Activated T-cell treated with anti-CD3 and anti-CD28 coated beads, Interleukin-2, amount 50 U/mL, for 1 hour (primary cell): ENCODE results near the gene CASS4.
"Not testable (repeated sequence)": the region's sequence is repeated elsewhere in the genome, so short reads cannot be mapped to it uniquely, and the experiment has no call there.

Experiments used
- DNase-seq: peaks from one replicate; pipeline ENCODE4 v3.0.0-alpha.2; 2020

Gene CASS4, protein sequence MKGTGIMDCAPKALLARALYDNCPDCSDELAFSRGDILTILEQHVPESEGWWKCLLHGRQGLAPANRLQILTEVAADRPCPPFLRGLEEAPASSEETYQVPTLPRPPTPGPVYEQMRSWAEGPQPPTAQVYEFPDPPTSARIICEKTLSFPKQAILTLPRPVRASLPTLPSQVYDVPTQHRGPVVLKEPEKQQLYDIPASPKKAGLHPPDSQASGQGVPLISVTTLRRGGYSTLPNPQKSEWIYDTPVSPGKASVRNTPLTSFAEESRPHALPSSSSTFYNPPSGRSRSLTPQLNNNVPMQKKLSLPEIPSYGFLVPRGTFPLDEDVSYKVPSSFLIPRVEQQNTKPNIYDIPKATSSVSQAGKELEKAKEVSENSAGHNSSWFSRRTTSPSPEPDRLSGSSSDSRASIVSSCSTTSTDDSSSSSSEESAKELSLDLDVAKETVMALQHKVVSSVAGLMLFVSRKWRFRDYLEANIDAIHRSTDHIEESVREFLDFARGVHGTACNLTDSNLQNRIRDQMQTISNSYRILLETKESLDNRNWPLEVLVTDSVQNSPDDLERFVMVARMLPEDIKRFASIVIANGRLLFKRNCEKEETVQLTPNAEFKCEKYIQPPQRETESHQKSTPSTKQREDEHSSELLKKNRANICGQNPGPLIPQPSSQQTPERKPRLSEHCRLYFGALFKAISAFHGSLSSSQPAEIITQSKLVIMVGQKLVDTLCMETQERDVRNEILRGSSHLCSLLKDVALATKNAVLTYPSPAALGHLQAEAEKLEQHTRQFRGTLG

GRCh38 chr20:56411759-56412472 is at the start of gene CASS4:
Gene CASS4 (plus strand): TSS chr20:56412260. CDS start chr20:56412459, 199 bp downstream.
- peak; percentile 51 for DNase-seq

DNA sequence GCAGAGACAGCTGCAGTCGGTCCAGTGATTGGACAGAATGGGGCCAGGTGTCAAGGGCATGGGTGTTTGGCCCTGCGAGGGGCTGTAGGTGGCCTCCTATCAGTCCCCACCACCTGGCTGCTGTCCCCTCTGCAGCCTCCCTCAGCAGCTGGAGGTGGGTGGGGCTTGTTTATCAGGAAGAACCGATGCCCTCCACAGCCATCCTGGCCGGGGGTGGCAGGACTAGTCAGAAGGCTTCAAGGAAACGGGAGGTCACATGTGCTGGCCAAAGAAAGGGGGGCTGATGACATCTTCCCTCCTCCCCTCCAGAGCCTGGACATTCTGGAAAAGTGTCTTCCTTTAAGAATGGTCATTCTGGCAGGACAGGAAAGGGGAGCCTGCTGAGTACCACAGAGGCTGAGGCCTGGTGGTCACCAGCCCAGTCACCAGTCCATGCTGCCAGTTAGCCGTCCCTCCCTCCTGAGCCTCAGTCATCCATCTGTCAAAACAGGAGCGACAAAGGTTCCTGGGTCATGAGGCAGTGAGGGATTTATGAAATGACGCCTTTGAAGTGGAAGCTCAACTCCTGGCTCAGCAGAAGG is 49.1 kb upstream of the CASS4 start:
- no peak for DNase-seq

DNA sequence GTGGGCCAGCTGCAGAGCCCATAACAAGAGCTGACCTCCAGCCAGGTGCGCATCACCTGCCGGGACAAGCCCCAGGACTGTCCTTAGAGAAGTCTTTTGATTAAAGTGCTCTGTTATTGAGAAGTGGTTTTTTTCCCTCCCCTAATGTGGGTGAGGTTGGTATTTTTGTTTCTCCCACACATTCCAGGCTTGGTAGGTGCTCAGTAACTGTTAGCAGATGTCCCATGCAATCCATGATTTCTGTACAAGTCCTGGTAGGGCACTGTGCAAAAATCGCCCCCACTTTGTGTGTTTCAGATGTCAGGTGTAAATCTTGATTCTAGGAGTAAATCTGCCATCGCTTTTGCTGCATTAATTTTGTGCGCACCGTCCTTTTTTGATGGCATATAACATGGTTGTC is 48.6 kb upstream of the CASS4 start:
- no peak for DNase-seq

GRCh38 chr20:56368351-56369134 is 43.5 kb upstream of the CASS4 start:
- DNase-seq: no peak

- DNase-seq: no peak
Measured at GRCh38 chr20:56369179-56369578, 42.9 kb upstream of the CASS4 start.

DNA sequence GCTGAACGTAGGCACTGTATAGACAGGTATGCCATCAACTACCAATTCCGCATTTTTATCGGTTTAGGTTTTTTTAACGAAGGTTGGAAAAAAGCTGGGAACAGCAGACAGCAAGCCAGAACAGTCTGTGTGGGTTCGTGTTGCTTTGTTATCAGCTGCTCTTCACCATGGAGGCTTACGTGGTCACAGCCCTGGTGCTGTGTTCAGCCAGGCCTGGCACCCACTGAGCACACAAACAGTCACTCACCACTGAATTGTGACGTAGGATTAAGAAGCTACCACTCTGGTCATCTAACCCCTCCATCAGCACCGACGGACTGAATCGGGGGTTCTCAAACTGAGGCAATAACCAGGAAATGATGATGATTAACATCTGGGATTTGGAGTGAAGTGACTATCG is 40.1 kb upstream of the CASS4 start:
- no peak for DNase-seq

- DNase-seq: no peak
Measured at GRCh38 chr20:56372850-56373249, 39.2 kb upstream of the CASS4 start.

DNA sequence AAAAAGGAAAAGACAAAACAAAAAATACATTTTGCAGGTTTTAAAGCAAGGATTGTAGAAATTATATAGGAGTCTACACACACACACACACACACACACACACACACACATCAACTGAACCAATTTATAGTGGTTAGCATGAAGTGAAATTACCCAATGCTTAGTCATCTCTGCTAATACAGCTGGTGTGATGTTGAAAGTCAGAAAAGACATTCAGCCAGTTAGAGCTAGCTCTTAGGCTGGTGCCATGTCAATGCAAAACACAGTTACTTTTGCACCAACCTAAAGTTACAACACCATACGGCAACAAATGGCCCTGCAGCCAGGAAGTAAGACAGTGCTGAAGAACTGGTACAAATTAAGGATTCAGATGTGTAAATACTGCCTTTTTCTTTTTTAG is 38.1 kb upstream of the CASS4 start:
- no peak for DNase-seq

- no peak for DNase-seq
Measured at GRCh38 chr20:56376331-56376730, 35.7 kb upstream of the CASS4 start.

GRCh38 chr20:56378386-56378785 is 33.7 kb upstream of the CASS4 start:
- no peak for DNase-seq

DNA sequence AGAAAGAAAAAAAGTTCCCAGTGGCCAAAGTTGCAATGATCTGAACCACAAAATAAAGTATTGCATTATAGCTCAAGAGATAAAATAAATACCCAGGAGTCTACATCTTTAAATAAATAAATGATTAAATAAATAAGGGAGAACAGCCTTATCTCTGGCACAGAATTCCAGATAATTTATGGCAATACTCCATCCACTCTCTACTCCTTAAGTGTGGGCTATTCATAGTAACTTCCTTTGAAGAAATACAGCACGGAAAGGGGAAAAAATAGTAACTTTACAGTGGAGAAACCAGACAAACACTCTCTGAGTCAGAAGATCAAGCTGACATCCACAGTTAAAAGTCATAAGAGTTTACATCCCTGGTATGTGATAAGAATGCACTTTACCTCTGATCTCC is 31.7 kb upstream of the CASS4 start:
- DNase-seq: no peak

DNA sequence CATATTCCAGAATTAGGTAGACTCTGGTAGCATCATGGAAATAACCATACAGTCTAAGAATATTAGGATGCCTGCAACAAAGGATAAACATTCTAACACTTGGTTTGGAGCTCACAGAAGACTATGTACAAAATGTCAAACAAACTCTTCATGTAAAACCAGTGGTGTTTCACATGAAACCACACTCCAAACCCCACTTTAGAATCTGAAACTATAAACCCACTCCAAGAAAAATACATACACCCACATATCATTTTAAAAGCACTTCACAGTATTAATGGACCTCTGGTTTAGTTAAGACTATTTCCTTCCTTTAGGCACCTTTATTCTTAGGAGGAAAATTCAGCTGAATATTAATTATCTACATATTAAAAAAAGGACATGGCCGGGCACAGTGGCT is 30.6 kb upstream of the CASS4 start:
- no peak for DNase-seq

- DNase-seq: no peak
Measured at GRCh38 chr20:56382696-56383095, 29.4 kb upstream of the CASS4 start.

GRCh38 chr20:56383334-56383733 is 28.7 kb upstream of the CASS4 start:
- DNase-seq: no peak

- no peak for DNase-seq
Measured at GRCh38 chr20:56385130-56385529, 26.9 kb upstream of the CASS4 start.

DNA sequence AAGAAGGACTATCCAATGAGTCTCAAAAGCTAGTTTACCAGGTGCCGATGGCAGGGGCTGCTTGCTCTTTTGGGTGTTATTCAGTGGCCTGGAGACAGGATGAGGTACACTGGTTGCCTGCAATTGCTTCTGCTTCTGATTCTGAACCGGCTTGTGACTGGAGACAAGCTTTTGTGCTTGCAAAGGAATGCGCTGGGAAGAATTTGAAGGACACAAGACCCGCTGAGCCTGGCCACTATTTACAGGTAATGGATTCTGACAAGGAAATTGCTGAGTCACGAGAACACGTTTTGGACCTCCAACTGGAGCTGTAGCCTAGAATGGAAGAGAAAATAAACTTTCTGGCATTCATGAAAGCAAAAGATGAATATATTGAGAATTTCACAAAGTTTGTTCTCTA is 25.8 kb upstream of the CASS4 start:
- DNase-seq: no peak

DNA sequence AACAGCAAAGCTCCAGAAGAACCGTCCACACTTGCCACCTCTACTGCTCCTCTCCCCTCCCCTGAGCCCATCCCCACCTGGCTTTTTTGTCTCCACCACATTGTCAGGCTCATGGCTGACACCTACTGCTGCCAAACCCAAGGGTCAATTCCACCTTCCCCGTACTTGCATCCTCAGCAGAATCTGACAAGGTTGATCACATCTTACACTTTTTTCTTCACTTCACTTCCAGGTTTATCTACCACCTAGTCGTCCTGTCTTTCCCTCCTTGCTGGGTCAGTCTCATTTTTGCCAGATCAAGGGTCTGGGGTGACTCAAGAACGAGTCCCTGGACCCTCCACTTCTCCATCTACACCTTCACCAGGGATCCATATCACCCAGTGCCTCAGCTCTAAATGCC is 23.2 kb upstream of the CASS4 start:
- no peak for DNase-seq

DNA sequence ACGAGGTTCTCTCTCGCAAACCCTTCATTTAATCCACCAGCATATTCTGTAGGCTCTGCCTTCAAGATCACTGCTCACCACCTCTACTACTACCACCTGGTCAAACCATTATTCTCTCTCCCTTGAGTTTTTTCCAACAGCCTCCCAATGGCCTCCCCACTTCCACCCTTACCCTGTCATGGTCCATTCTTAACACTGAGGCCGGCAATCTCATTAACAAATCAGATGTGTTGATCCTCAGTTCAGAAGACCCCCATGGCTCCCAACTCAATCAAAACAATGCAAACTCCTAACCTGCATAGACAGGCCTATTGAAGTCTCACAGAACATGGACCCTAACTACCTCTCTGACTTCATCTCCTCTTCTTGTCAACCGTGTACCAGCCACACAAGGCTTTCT is 22.3 kb upstream of the CASS4 start:
- no peak for DNase-seq

- not testable (repeated sequence) for DNase-seq
Measured at GRCh38 chr20:56390396-56390795, 21.7 kb upstream of the CASS4 start.

GRCh38 chr20:56391037-56391436 is 21.0 kb upstream of the CASS4 start:
- DNase-seq: no peak

GRCh38 chr20:56391596-56392131 is 20.4 kb upstream of the CASS4 start:
- no peak for DNase-seq
